GM12878 (cell line): ENCODE measurements around the gene GPRIN1. TPM values are rescaled to one million over a fixed set of nuclear protein-coding genes. Genes with fewer than 3 reads are reported as not detected.

ENCODE experiments used
- ATAC-seq: fragments of 200-7000 bp; cut with Tn5 transposase; 3 replicates; pipeline ENCODE4 v1.9.1; 2020; ENCODE audit warnings: mild to moderate bottlenecking, moderate library complexity
- BruUV-seq: library from RNA; stranded (reverse); fragments of 400-500 nt; replicated peaks from 2 replicates; lab custom pipeline; 2021; lab: Mats Ljungman, UMichigan
- CTCF ChIA-PET: fragments of 300-600 bp; sonication (Branson Sonifier 250); formaldehyde crosslinking; extraction: SDS; loops from one replicate; lab custom pipeline; 2021; ENCODE audit warnings: inconsistent platforms; lab: Yijun Ruan, JAX
- POLR2A ChIA-PET: fragments of 350-600 bp; formaldehyde crosslinking; extraction: SDS; loops from one replicate; lab custom pipeline; 2021; ENCODE audit warnings: inconsistent platforms; lab: Charles Lee
- RAD21 ChIA-PET: fragments of 300-600 bp; sonication (Branson Sonifier 250); formaldehyde crosslinking; loops from one replicate; lab custom pipeline; 2023; ENCODE audit warnings: antibody characterized with exemption; ENCODE audit not compliant: unreplicated experiment; lab: Charles Lee
- SMC1A ChIA-PET: fragments of 300-600 bp; sonication (Branson Sonifier 250); formaldehyde crosslinking; loops from one replicate; lab custom pipeline; 2023; ENCODE audit not compliant: unreplicated experiment, uncharacterized antibody; lab: Charles Lee
- DNase-seq: peaks from one replicate; pipeline ENCODE4 v3.0.0-alpha.2; 2011; ENCODE audit warnings: low read depth, low spot score
- FAIRE-seq: peaks from 3 replicates; lab custom pipeline; 2011; peaks lifted over from hg19 to GRCh38; lab: Jason Lieb, UNC
- H2AFZ ChIP-seq: 2 replicates; pipeline ENCODE4 v1.6.0; 2011; ENCODE audit warnings: low read depth, low read length, control low read depth; ENCODE audit not compliant: control insufficient read depth
- H3K27ac ChIP-seq: 2 replicates; pipeline ENCODE4 v1.5.1; 2011; ENCODE audit warnings: control low read depth; ENCODE audit not compliant: control insufficient read depth, insufficient read depth
- H3K27me3 ChIP-seq, 2 experiments: replicated peaks in 1 of 2; 2 replicates each; pipeline versions ENCODE4 v1.6.0 to v1.6.1; 2011; ENCODE audit warnings: low read length in 1 of 2; ENCODE audit not compliant: control insufficient read depth in 2 of 2, insufficient read depth in 2 of 2
- H3K36me3 ChIP-seq, 2 experiments: 2 replicates each; pipeline ENCODE4 v1.5.1; 2011; ENCODE audit warnings: low read length in 1 of 2; ENCODE audit not compliant: control insufficient read depth in 2 of 2, insufficient read depth in 2 of 2
- H3K4me1 ChIP-seq: 2 replicates; pipeline ENCODE4 v1.6.1; 2011; ENCODE audit warnings: mild to moderate bottlenecking, low read length, moderate library complexity, mixed read lengths; ENCODE audit not compliant: control insufficient read depth, insufficient read depth
- H3K4me2 ChIP-seq: 2 replicates; pipeline ENCODE4 v1.6.0; 2011; ENCODE audit warnings: control low read depth; ENCODE audit not compliant: control insufficient read depth, insufficient read depth
- H3K4me3 ChIP-seq: fragments of 200-600 bp; sonication (generic); 2 replicates; pipeline ENCODE4 v1.5.1; 2016
- H3K79me2 ChIP-seq: 2 replicates; pipeline ENCODE4 v1.6.0; 2011; ENCODE audit warnings: low read length; ENCODE audit not compliant: control insufficient read depth, insufficient read depth
- H3K9ac ChIP-seq: 2 replicates; pipeline ENCODE4 v1.8.0; 2011; ENCODE audit warnings: low read length, control low read depth, mixed read lengths; ENCODE audit not compliant: control insufficient read depth, insufficient read depth
- H3K9me3 ChIP-seq: replicated peaks from 3 replicates; pipeline ENCODE4 v1.5.1; 2011; ENCODE audit warnings: mild to moderate bottlenecking, low read length; ENCODE audit not compliant: control insufficient read depth, insufficient read depth
- H4K20me1 ChIP-seq: 2 replicates; pipeline ENCODE4 v1.6.0; 2011; ENCODE audit not compliant: control insufficient read depth, insufficient read depth
- BACH1 ChIP-seq: fragments of 450-650 bp; IDR thresholded peaks from 2 replicates; pipeline ENCODE4 v1.6.1; 2017; ENCODE audit warnings: mild to moderate bottlenecking, borderline replicate concordance
- NKRF ChIP-seq: fragments of 450-650 bp; conservative IDR thresholded peaks from 2 replicates; pipeline ENCODE4 v1.6.1; 2017; ENCODE audit warnings: mild to moderate bottlenecking, moderate library complexity
- ZNF687 ChIP-seq: fragments of 450-650 bp; IDR thresholded peaks from 2 replicates; pipeline ENCODE4 v1.6.1; 2017; ENCODE audit warnings: mild to moderate bottlenecking, moderate library complexity
- WGBS: methylation state at CpG from one replicate; pipeline ENCODE4 v1.1.6; 2016; ENCODE audit warnings: low lambda C conversion rate; ENCODE audit not compliant: insufficient replicate concordance, insufficient coverage; ENCODE audit errors: missing lambda C conversion rate; 5-methylcytosine and 5-hydroxymethylcytosine counted together
- in situ Hi-C: fragments of 300-500 bp; cut with MboI; formaldehyde crosslinking; loops from 9 replicates; pipeline ENCODE4 v1.14.3; 2018; ENCODE audit warnings: mixed read lengths
- intact Hi-C: fragments of 100-400 bp; cut with micrococcal nuclease; formaldehyde crosslinking; loops from one replicate; pipeline ENCODE4 v1.14.2; 2022; ENCODE audit not compliant: unreplicated experiment
- polyA plus RNA-seq, 11 experiments: library from polyadenylated mRNA; depleted of rRNA in 4 of 11; unstranded in 6 of 11; stranded (reverse) in 5 of 11; fragments of >200 nt; fragmentation: Nextera tagmentation in 4 of 11; fragmentation: Illumina TruSeq in 1 of 11; extraction: Ambion mirVana in 4 of 11; extraction: Trizol in 1 of 11; gene quantifications; 1 replicate in 1 of 11; 2 replicates in 10 of 11; pipeline versions ENCODE4 v1.2.1 to v1.2.3, GENCODE V29; 2011 to 2016; ENCODE audit warnings: inconsistent platforms in 2 of 11, missing spikeins in 2 of 11, low read depth in 1 of 11
- total RNA-seq, 4 experiments: library from RNA; depleted of rRNA in 3 of 4; stranded (reverse); fragments of >200 nt in 3 of 4; fragmentation: Illumina TruSeq in 1 of 4; extraction: Trizol in 1 of 4; gene quantifications; 2 replicates each; pipeline versions ENCODE4 v1.2.1 to v1.2.3, GENCODE V29; 2013 to 2021

Gene GPRIN1
- total and polyA plus RNA-seq, 10 of the 15 experiments (the other 5 are each of a cell fraction or from before 2014, with no cell fraction given), result 0.52 to 16.3 (median 4.5) TPM

- Histone ChIP-seq H2AFZ (peak overlapping the region; percentile 98), H3K27me3 (no peaks in the 10 kb centered on the region), H3K9me3 (no peaks in the 10 kb centered on the region), H3K9ac (peak overlapping the region; percentile 58), H3K27ac (peak overlapping the region; percentile 52; the same call in 1 of the 2 replicates), H3K4me2 (peak overlapping the region; percentile 96), H3K79me2 (no peaks in the 10 kb centered on the region), H3K4me3 (peak overlapping the region; percentile 68; the same call in 1 of the 2 replicates), H4K20me1 (no peaks in the 10 kb centered on the region), H3K36me3 (no peaks in the 10 kb centered on the region), H3K4me1 (peaks cover 18% of the 10 kb centered on the region)
- no peak for DNase-seq
- ChIA-PET POLR2A (interaction anchor here (0.8 to 1.4 kb wide), 2 partner anchors 9 to 109 kb away, joined by 3 read pairs; partner anchors contain the start of gene RNF44), CTCF (interaction anchor here (0.9 to 3.4 kb wide), 9 partner anchors 12 to 230 kb away, joined by 3 to 19 read pairs (median 4); partner anchors contain the start of genes CLTB and RNF44), SMC1A (interaction anchor here (1.0 to 2.1 kb wide), 4 partner anchors 12 to 231 kb away, joined by 3 to 7 read pairs (median 4); no protein-coding TSS in a partner anchor), RAD21 (interaction anchor here (0.6 to 2.7 kb wide), 9 partner anchors 11 to 666 kb away, joined by 3 to 20 read pairs (median 3); partner anchors contain the start of gene EIF4E1B)
- ATAC-seq, result peak; percentile 29
- no peak for FAIRE-seq
- 11% methylated on average over 11 of the region's 11 CpGs for WGBS
- BruUV-seq, result TSS peak; percentile 82
- intact Hi-C loops (loop anchor here (5.0 to 10.0 kb wide), 2 partner anchors 74 to 232 kb away; partner anchors contain the start of gene CLTB), in situ Hi-C loops (no loop called here)
- peak; percentile 20; the same call in 1 of the 2 replicates for TF ChIP-seq ZNF687
- 0 out of 2 replicates have a peak, but pooled peaks have one; percentile 34 for TF ChIP-seq NKRF
- no peak for TF ChIP-seq BACH1
Measured at GRCh38 chr5:176646707-176647029, 36.7 kb upstream of the GPRIN1 start.
